Cardiac fibroblast (primary cell): ENCODE measurements around the gene TRAF3.

Experiments
- DNase-seq, 2 donors: peaks; one replicate each; pipeline versions ENCODE4 v3.0.0 to v3.0.0-alpha.2; 2010; ENCODE audit warnings: low read depth in 2 of 2
- H3K4me3 ChIP-seq, 2 donors: replicated peaks in 1 of 2; 1 replicate in 1 of 2; 2 replicates in 1 of 2; pipeline ENCODE4 v1.5.1; 2011; ENCODE audit warnings: low read depth in 2 of 2, low read length in 2 of 2, mild to moderate bottlenecking in 2 of 2, moderate library complexity in 1 of 2
- TF ChIP-seq, protein P1 (sequence below): IDR thresholded peaks from one replicate; pipeline ENCODE4 v1.5.1; 2011; ENCODE audit warnings: low read depth, mild to moderate bottlenecking, low read length, inconsistent platforms

The TRAF3 gene

DNA sequence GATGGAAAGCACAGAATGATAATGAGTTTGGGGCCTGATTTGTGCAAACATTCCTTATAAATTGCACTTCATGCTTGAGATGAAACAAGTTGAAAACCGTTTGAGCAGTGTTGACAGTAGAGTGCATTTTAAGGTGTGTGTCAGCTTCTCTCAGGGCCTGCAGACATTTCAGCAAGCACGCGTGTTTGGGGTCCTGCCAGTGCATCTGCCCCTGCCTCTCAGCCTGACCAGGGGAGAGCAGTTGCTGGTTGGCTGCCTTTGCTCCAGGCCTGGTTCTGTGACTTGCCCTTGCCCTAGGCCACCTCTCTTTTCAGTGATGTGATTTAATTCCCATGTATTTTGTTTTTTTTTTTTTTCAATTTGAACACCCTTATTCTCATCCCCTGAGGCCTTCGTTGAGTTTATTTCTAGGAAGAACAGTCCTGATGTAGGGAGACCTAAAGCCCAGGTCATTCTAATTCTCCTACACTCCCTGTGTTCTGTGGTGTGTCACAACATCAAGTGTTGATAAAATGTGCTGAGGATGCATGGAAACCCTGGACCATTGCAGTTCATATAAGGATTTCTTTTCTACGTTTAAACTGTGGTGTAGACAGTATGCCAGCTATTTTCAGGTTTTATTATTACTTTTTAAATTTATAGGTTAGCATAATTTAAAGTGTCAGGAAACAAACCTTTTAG is 105.1 kb downstream of the TRAF3 start:
- TF ChIP-seq, protein P1, sequence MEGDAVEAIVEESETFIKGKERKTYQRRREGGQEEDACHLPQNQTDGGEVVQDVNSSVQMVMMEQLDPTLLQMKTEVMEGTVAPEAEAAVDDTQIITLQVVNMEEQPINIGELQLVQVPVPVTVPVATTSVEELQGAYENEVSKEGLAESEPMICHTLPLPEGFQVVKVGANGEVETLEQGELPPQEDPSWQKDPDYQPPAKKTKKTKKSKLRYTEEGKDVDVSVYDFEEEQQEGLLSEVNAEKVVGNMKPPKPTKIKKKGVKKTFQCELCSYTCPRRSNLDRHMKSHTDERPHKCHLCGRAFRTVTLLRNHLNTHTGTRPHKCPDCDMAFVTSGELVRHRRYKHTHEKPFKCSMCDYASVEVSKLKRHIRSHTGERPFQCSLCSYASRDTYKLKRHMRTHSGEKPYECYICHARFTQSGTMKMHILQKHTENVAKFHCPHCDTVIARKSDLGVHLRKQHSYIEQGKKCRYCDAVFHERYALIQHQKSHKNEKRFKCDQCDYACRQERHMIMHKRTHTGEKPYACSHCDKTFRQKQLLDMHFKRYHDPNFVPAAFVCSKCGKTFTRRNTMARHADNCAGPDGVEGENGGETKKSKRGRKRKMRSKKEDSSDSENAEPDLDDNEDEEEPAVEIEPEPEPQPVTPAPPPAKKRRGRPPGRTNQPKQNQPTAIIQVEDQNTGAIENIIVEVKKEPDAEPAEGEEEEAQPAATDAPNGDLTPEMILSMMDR: no peak
- no peak for DNase-seq
- H3K4me3 ChIP-seq: no peak overlapping the region

DNA sequence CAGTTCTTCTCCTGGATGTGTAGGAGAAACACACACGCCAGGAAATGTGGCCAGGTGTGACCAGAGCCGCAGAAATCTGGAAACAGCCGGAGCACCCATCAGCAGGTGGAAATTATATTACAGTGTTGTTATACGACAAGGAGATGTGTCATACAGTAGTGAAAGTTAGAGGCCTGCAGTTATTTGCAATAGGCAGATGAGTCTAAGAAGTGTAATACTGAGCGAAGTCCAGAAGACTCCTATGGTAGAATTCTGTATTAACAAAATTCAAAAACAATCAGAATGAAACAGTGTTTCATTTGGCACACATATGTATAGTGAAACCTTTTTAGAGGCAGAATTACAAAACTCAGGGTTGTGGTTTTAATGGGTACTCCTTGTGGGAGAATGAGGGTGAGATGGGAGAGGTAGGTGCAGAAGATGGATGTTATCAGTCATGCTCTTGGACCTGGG is 105.9 kb downstream of the TRAF3 start:
- DNase-seq: no peak
- H3K4me3 ChIP-seq: no peak overlapping the region
- TF ChIP-seq, protein P1: no peak

DNA sequence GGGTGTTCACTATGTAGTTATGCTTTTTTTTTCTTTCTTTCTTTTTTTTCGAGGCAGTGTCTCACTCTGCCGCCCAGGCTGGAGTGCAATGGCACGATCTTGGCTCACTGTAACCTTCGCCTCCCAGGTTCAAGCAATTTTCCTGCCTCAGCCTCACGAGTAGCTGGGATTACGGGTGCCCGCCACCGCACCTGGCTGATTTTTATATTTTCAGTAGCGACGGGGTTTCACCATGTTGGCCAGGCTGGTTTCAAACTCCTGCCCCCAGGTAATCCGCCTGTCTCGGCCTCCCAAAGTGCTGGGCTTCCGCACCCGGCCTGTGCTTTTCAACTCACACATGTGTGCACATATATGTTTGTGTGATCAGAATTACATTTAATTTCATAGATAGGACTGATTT is 106.3 kb downstream of the TRAF3 start:
- TF ChIP-seq, protein P1: no peak
- no peak for DNase-seq
- H3K4me3 ChIP-seq: no peak overlapping the region

DNA sequence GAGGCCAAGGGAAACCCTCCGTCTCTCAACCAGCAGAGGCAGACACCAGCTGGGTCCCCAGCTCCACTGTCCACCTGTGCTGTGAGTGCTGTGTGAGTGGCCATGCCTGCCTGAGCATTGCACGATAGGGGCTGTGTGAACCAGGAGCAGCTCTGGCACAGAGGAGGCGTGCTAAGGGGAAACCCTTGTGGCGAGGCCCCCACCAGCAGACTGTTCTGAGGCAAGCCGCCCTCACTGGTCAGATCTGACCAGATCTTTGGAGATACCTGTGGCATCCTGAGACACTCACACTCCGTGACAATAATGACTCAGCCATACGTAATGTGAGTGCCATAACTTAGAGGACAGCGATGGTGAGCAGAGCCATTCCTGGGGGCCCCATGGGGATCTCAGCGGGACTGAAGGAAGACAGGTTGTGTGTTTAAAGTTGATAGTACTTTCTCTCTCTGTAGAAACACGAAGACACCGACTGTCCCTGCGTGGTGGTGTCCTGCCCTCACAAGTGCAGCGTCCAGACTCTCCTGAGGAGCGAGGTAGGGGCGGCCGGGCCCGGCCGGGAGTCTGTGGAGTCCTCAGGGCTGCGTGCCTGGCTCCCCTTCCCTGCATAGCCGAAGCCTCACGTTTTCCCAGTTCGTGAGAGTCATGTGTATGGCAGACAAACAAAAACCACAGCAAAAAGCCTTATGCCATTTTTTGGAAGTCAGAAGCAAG is 108.6 kb downstream of the TRAF3 start:
- TF ChIP-seq, protein P1: no peak
- no peak overlapping the region for H3K4me3 ChIP-seq
- DNase-seq: no peak

DNA sequence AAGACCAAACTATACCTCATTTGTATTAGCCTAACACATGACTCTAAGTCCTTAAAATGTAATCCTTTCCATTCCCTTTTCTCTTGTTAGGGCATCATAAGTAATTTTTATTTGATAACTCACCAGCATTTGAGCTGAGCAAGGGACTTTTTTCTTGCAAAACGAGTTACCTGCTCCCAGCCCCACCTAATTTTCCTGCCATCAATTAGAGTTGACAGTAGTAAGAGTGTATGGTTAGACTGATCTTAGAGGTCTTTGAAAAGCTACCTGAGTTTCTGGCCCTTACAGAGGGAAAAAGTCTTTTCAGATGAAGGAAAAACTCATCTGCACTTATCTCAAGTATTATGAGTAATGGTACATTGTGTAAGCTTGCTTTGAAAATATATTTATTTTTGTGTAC is 111.5 kb downstream of the TRAF3 start:
- no peak for DNase-seq
- H3K4me3 ChIP-seq: no peak overlapping the region

DNA sequence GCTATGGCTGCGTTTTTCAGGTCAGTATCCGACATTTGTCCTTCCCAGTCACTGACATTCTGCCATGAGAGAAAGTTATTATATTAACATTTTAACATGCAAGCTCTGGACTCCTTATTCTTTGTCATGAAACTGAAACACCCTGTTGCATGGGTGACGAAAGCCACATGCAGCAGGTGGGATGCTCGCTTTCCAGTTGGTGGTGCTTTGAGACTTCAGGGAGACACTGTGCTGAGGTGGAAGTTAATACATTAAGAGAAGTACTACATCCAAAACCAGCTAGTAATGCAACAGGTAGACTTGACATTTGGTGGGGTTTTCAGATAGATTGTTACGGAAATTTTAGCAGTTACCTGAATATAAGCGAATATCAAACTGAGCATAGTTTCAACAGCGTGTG is 112.4 kb downstream of the TRAF3 start:
- no peak overlapping the region for H3K4me3 ChIP-seq
- no peak for DNase-seq
- TF ChIP-seq, protein P1: no peak

More for the DNA sequence above, 111.5 kb downstream of the TRAF3 start:
- TF ChIP-seq, protein P1: no peak

DNA sequence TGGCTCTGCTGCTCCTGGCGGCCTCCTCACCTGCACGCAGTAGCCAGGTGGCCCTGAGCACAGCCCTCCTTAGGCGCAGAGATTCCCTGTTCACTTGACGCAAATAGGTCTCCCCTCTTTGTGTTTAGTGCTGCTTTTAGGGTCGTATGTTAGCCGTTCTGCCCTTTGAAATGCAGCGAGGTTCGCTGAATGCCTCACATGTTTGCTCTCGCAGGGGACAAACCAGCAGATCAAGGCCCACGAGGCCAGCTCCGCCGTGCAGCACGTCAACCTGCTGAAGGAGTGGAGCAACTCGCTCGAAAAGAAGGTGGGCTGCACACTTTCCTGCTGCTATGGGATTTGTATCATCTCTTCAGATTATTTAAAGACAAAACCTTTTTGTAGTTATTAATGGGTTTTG is 113.9 kb downstream of the TRAF3 start:
- H3K4me3 ChIP-seq: no peak overlapping the region
- DNase-seq: no peak
- TF ChIP-seq, protein P1: no peak
